ENCODE measurements around the gene KANSL1.
"Not testable (repeated sequence)": the region's sequence is repeated elsewhere in the genome, so short reads cannot be mapped to it uniquely, and the experiment has no call there.

DNA sequence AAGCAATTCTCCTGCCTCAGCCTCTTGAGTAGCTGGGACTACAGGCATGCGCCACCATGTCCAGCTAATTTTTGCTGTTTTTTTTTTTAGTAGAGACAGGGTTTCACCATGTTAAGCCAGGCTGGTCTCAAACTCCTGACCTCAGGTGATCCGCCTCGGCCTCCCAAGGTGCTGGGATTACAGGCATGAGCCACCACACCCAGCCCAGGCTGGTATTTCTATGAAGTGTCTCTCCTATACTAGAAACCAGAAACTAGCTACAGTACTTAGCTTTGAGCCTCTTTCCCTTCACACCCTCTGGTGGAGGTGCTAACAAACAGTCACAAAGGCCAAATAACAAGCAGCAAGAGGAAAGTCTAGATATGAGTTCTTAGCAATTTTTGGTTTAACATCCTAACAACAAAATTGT is 6.4 kb downstream of the KANSL1 start:
- TF ChIP-seq, protein P1, sequence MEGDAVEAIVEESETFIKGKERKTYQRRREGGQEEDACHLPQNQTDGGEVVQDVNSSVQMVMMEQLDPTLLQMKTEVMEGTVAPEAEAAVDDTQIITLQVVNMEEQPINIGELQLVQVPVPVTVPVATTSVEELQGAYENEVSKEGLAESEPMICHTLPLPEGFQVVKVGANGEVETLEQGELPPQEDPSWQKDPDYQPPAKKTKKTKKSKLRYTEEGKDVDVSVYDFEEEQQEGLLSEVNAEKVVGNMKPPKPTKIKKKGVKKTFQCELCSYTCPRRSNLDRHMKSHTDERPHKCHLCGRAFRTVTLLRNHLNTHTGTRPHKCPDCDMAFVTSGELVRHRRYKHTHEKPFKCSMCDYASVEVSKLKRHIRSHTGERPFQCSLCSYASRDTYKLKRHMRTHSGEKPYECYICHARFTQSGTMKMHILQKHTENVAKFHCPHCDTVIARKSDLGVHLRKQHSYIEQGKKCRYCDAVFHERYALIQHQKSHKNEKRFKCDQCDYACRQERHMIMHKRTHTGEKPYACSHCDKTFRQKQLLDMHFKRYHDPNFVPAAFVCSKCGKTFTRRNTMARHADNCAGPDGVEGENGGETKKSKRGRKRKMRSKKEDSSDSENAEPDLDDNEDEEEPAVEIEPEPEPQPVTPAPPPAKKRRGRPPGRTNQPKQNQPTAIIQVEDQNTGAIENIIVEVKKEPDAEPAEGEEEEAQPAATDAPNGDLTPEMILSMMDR (conservative IDR thresholded peaks at IDR 0.05) = not testable (repeated sequence)
- not testable (repeated sequence) for TF ChIP-seq ZFX (IDR thresholded peaks at IDR 0.05)
